Osteocyte (in vitro differentiated cells): ENCODE data around the gene ZNF346. TPM values are rescaled to one million over a fixed set of nuclear protein-coding genes. Genes with fewer than 3 reads are reported as not detected.

ENCODE experiments used
- DNase-seq: peaks from one replicate; pipeline ENCODE4 v3.0.0; 2021; ENCODE audit warnings: mixed read lengths; ENCODE audit not compliant: unreplicated experiment; ENCODE audit errors: extremely low spot score
- H3K27ac Mint-ChIP-seq: one replicate; pipeline ENCODE4 v1.8.0; 2021; ENCODE audit warnings: mild to moderate bottlenecking, mixed read lengths; ENCODE audit not compliant: unreplicated experiment
- H3K27me3 Mint-ChIP-seq: one replicate; pipeline ENCODE4 v1.8.0; 2021; ENCODE audit warnings: mixed read lengths; ENCODE audit not compliant: unreplicated experiment
- H3K36me3 Mint-ChIP-seq: one replicate; pipeline ENCODE4 v1.8.0; 2021; ENCODE audit warnings: mixed read lengths; ENCODE audit not compliant: unreplicated experiment
- H3K4me1 Mint-ChIP-seq: one replicate; pipeline ENCODE4 v1.8.0; 2021; ENCODE audit warnings: mixed read lengths; ENCODE audit not compliant: unreplicated experiment
- H3K4me3 Mint-ChIP-seq: one replicate; pipeline ENCODE4 v1.8.0; 2021; ENCODE audit warnings: mild to moderate bottlenecking, moderate library complexity, mixed read lengths; ENCODE audit not compliant: unreplicated experiment
- H3K9me3 Mint-ChIP-seq: one replicate; pipeline ENCODE4 v1.8.0; 2021; ENCODE audit warnings: mixed read lengths; ENCODE audit not compliant: unreplicated experiment
- CTCF ChIP-seq: fragments of 200-600 bp; sonication (generic); IDR thresholded peaks from 2 replicates; pipeline ENCODE4 v1.5.0; 2021; ENCODE audit warnings: antibody characterized with exemption, mild to moderate bottlenecking, moderate library complexity
- total RNA-seq: library from RNA; stranded (reverse); gene quantifications from 2 replicates; pipeline ENCODE4 v1.2.1, GENCODE V29; 2021

Gene ZNF346
- total RNA-seq, 1 donor from 2014 or later: 26.9 TPM

- peaks cover 7% of the 10 kb centered on the region for H3K4me1 Mint-ChIP-seq
- no peaks in the 10 kb centered on the region for H3K9me3 Mint-ChIP-seq
- no peak for TF ChIP-seq CTCF
- H3K4me3 Mint-ChIP-seq: no peak overlapping the region
- H3K27ac Mint-ChIP-seq: no peak overlapping the region
- DNase-seq: no peak
- H3K36me3 Mint-ChIP-seq: no peaks in the 10 kb centered on the region
- peaks cover 20% of the 10 kb centered on the region for H3K27me3 Mint-ChIP-seq
Observed at GRCh38 chr5:177083357-177083756, 60.9 kb downstream of the ZNF346 start.

- no peak overlapping the region for H3K27ac Mint-ChIP-seq
- H3K36me3 Mint-ChIP-seq: no peaks in the 10 kb centered on the region
- H3K4me3 Mint-ChIP-seq: no peak overlapping the region
- no peak for DNase-seq
- H3K27me3 Mint-ChIP-seq: peaks cover 20% of the 10 kb centered on the region
- H3K4me1 Mint-ChIP-seq: peaks cover 12% of the 10 kb centered on the region
- no peak for TF ChIP-seq CTCF
- H3K9me3 Mint-ChIP-seq: no peaks in the 10 kb centered on the region
Observed at GRCh38 chr5:177084175-177084574, 61.7 kb downstream of the ZNF346 start.

GRCh38 chr5:177085985-177086653 is 63.6 kb downstream of the ZNF346 start:
- Mint-ChIP-seq H3K4me1 (peaks cover 17% of the 10 kb centered on the region), H3K9me3 (no peaks in the 10 kb centered on the region), H3K27ac (no peak overlapping the region), H3K27me3 (peaks cover 20% of the 10 kb centered on the region), H3K4me3 (peak overlapping the region; percentile 67), H3K36me3 (no peaks in the 10 kb centered on the region)
- no peak for TF ChIP-seq CTCF
- no peak for DNase-seq

GRCh38 chr5:177086654-177087397 is 64.3 kb downstream of the ZNF346 start, which contains the start of gene FGFR4:
FGFR4 (plus strand) TSS chr5:177086915; CDS start chr5:177089603, 2,688 bp downstream.
- DNase-seq: no peak
- TF ChIP-seq CTCF: peak; percentile 67
- Mint-ChIP-seq H3K9me3 (no peaks in the 10 kb centered on the region), H3K36me3 (no peaks in the 10 kb centered on the region), H3K27me3 (peaks cover 20% of the 10 kb centered on the region), H3K4me1 (peaks cover 17% of the 10 kb centered on the region), H3K4me3 (peak within 1 kb of the TSS; percentile 67), H3K27ac (no peak within 1 kb of the TSS)

- Mint-ChIP-seq H3K4me3 (no peak overlapping the region), H3K27ac (no peak overlapping the region), H3K9me3 (no peaks in the 10 kb centered on the region), H3K27me3 (peaks cover 20% of the 10 kb centered on the region), H3K4me1 (peaks cover 17% of the 10 kb centered on the region), H3K36me3 (no peaks in the 10 kb centered on the region)
- TF ChIP-seq CTCF: no peak
- DNase-seq: no peak
Observed at GRCh38 chr5:177087398-177088005, 65.0 kb downstream of the ZNF346 start.
